ENCODE data around the gene FAM20C. TPM values are rescaled to one million over a fixed set of nuclear protein-coding genes. Genes with fewer than 3 reads are reported as not detected.
"Not testable (repeated sequence)": the region's sequence is repeated elsewhere in the genome, so short reads cannot be mapped to it uniquely, and the experiment has no call there.

Gene FAM20C
- total RNA-seq, 2 experiments from 2014 or later = 0.45 to 0.80 TPM

- H3K4me3 Mint-ChIP-seq = no peak overlapping the region
- DNase-seq = no peak
- ChIA-PET POLR2A (no interaction called here), CTCF (no interaction called here)
- intact Hi-C loops (cut with micrococcal nuclease) = no loop called here
- no peaks in the 10 kb centered on the region for H3K4me1 Mint-ChIP-seq (ENCODE audit: low read depth)
- H3K27me3 Mint-ChIP-seq = peaks cover 21% of the 10 kb centered on the region
- no peaks in the 10 kb centered on the region for H3K9me3 Mint-ChIP-seq
- H3K36me3 Mint-ChIP-seq = no peaks in the 10 kb centered on the region
- no peak overlapping the region for H3K27ac Mint-ChIP-seq
These were observed 103.1 kb downstream of the FAM20C start for GRCh38 chr7:295155-296154.

GRCh38 chr7:296373-296945 is 104.1 kb downstream of the FAM20C start:
- H3K36me3 Mint-ChIP-seq = no peaks in the 10 kb centered on the region
- H3K4me3 Mint-ChIP-seq = no peak overlapping the region
- H3K27me3 Mint-ChIP-seq = peaks cover 18% of the 10 kb centered on the region
- H3K4me1 Mint-ChIP-seq (ENCODE audit: low read depth) = no peaks in the 10 kb centered on the region
- no peak for DNase-seq
- CTCF ChIA-PET = no interaction called here
- POLR2A ChIA-PET = no interaction called here
- H3K9me3 Mint-ChIP-seq = no peaks in the 10 kb centered on the region
- H3K27ac Mint-ChIP-seq = no peak overlapping the region
- intact Hi-C loops (cut with micrococcal nuclease) = no loop called here

GRCh38 chr7:297141-297540 is 104.8 kb downstream of the FAM20C start:
- H3K4me3 Mint-ChIP-seq; CTCF ChIA-PET; POLR2A ChIA-PET; DNase-seq; intact Hi-C loops (cut with micrococcal nuclease); H3K27ac Mint-ChIP-seq; H3K36me3 Mint-ChIP-seq; H3K4me1 Mint-ChIP-seq (ENCODE audit: low read depth); H3K9me3 Mint-ChIP-seq: not testable (repeated sequence)
- H3K27me3 Mint-ChIP-seq = peaks cover 11% of the 10 kb centered on the region

DNA sequence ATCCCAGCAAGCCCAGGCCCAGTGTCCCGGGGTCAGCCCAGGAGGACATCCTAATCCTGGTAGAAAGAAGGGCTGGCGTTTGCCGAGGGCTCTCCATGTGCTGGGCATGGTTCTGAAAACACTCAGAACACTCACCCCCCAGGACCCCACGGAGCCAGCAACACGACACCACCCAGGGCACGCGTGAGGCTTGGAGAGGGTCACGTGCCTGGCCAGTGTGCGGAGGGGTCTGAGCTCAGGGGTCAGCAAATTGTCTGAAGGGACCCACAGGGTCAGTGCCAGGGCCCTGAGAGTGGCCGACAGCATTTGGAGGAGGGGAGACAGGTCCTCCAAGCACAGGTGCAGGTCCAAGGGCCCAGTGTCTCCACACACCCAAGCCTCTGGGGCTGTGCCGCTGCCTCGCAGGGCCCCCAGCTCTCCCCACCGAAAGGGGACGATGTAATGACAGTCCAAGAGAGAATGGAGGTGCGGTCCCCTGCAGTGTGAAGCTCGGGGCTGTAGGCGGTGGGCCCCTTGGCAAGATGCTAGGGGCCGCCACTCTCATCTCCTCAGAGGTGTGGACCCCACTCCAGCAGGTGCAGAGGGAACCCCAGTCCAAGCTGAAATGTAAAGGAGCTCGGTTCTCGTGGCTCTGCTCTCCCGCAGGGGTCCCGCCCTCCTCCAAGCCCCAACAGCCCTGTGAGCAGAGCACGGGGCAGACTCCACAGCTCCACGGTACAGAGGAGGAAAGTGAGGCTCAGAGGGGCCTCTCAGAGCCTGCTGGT is 105.4 kb downstream of the FAM20C start:
- no peak overlapping the region for H3K27ac Mint-ChIP-seq
- no peaks in the 10 kb centered on the region for H3K36me3 Mint-ChIP-seq
- peaks cover 10% of the 10 kb centered on the region for H3K27me3 Mint-ChIP-seq
- POLR2A ChIA-PET = no interaction called here
- CTCF ChIA-PET = no interaction called here
- intact Hi-C loops (cut with micrococcal nuclease) = no loop called here
- H3K9me3 Mint-ChIP-seq = no peaks in the 10 kb centered on the region
- no peaks in the 10 kb centered on the region for H3K4me1 Mint-ChIP-seq (ENCODE audit: low read depth)
- no peak for DNase-seq
- no peak overlapping the region for H3K4me3 Mint-ChIP-seq

GRCh38 chr7:298375-298702 is 106.0 kb downstream of the FAM20C start:
- Mint-ChIP-seq H3K4me3 (no peak overlapping the region), H3K36me3 (no peaks in the 10 kb centered on the region), H3K9me3 (no peaks in the 10 kb centered on the region), H3K27me3 (peaks cover 6% of the 10 kb centered on the region), H3K27ac (no peak overlapping the region), H3K4me1 (ENCODE audit: low read depth) (no peaks in the 10 kb centered on the region)
- intact Hi-C loops (cut with micrococcal nuclease) = no loop called here
- CTCF ChIA-PET = no interaction called here
- DNase-seq = no peak
- POLR2A ChIA-PET = no interaction called here

DNA sequence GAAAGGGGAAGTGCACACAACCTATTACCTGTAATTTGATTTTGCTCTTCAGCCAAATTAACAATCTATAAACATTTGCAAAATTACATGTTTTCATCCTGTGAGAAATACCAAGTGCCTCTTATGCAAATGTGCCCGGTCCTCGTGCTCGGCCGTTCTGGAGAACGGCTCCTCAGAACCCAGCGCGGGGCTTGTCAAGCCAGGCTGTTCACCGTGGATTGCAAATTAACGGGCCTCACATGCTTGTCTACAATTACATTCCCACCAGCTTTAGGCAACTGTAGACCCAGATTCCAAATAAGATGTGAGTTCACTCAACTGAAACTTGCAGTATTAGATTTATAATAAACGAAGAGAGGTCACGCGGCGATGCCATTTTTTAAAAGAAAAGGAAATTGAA is 106.4 kb downstream of the FAM20C start:
- intact Hi-C loops (cut with micrococcal nuclease) = no loop called here
- no peak for DNase-seq

DNA sequence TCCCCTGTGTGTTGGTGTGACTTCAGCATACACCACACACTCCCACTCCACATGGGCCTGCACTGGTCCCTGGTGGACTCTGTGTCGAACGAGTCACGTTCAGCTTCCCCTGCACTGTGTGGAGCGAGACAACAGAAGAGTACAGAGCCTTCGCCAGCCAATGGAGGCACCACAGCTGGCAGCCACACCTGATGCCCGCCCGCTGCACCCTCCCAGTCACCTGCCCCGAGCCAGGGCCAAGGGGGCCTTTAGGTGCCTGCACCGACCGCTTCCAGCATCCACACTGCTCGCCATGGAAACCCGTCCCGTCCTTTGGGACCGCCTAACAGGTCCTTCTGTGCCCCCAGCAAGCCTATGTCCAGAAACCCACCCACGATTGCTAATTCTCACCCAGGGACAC is 106.8 kb downstream of the FAM20C start:
- CTCF ChIA-PET = no interaction called here
- H3K4me3 Mint-ChIP-seq = no peak overlapping the region
- POLR2A ChIA-PET = no interaction called here
- H3K27me3 Mint-ChIP-seq = peaks cover 6% of the 10 kb centered on the region
- no peak for DNase-seq
- no peaks in the 10 kb centered on the region for H3K4me1 Mint-ChIP-seq (ENCODE audit: low read depth)
- intact Hi-C loops (cut with micrococcal nuclease) = no loop called here
- no peaks in the 10 kb centered on the region for H3K9me3 Mint-ChIP-seq
- no peak overlapping the region for H3K27ac Mint-ChIP-seq
- no peaks in the 10 kb centered on the region for H3K36me3 Mint-ChIP-seq

More for the DNA sequence above, 106.4 kb downstream of the FAM20C start:
- ChIA-PET POLR2A (no interaction called here), CTCF (no interaction called here)
- no peak overlapping the region for H3K4me3 Mint-ChIP-seq
- H3K27ac Mint-ChIP-seq = no peak overlapping the region
- peaks cover 6% of the 10 kb centered on the region for H3K27me3 Mint-ChIP-seq
- H3K4me1 Mint-ChIP-seq (ENCODE audit: low read depth) = no peaks in the 10 kb centered on the region
- no peaks in the 10 kb centered on the region for H3K9me3 Mint-ChIP-seq
- H3K36me3 Mint-ChIP-seq = no peaks in the 10 kb centered on the region

DNA sequence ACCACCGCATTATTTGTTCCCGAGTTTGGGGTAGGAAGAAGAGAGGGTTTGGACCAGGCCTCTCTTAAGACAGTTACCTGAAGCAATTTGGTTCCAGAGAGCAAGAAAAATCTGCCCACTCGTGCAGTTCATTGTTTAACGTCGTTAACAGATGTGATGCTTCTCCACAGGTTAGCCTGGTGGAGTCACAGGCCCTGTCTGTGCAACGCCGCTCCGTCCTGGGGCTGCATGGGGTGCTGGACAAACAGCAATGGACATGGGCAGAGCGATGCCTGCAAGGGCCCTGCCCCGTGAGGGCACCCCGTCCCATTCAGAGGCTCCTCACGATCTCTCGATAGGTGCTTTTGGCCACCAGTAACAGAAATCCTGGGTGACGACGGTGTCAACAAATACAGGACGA is 107.3 kb downstream of the FAM20C start:
- no peak for DNase-seq
- CTCF ChIA-PET = no interaction called here
- Mint-ChIP-seq H3K9me3 (peaks cover 2% of the 10 kb centered on the region), H3K27ac (no peak overlapping the region), H3K27me3 (peaks cover 3% of the 10 kb centered on the region), H3K4me1 (ENCODE audit: low read depth) (no peaks in the 10 kb centered on the region), H3K36me3 (no peaks in the 10 kb centered on the region), H3K4me3 (no peak overlapping the region)
- intact Hi-C loops (cut with micrococcal nuclease) = no loop called here
- POLR2A ChIA-PET = no interaction called here

DNA sequence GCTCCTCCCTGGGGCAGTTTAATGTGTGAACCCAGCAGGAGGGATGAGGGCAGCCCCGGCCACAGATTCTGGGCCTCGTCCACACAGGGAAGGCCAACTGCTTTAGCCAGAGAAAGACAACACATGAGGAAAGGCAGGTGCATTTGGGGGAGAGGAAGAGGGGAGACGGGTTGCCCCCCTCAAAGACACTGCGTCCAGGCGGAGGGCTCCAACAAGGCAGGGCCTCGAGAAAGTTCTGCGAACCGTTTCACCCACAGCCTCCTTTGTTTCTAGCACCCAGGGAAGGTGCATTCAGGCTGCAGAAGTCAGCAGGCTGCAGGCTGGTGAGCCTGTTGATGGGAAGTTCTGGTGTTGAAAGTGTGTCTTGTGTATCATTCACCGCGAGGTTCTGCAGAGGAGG is 107.7 kb downstream of the FAM20C start:
- POLR2A ChIA-PET = no interaction called here
- Mint-ChIP-seq H3K4me1 (ENCODE audit: low read depth) (no peaks in the 10 kb centered on the region), H3K4me3 (no peak overlapping the region), H3K36me3 (no peaks in the 10 kb centered on the region), H3K9me3 (peaks cover 3% of the 10 kb centered on the region), H3K27me3 (no peaks in the 10 kb centered on the region), H3K27ac (no peak overlapping the region)
- intact Hi-C loops (cut with micrococcal nuclease) = no loop called here
- DNase-seq = no peak
- CTCF ChIA-PET = no interaction called here

- POLR2A ChIA-PET = no interaction called here
- H3K4me1 Mint-ChIP-seq (ENCODE audit: low read depth) = no peaks in the 10 kb centered on the region
- DNase-seq = no peak
- H3K27ac Mint-ChIP-seq = no peak overlapping the region
- CTCF ChIA-PET = no interaction called here
- peaks cover 3% of the 10 kb centered on the region for H3K9me3 Mint-ChIP-seq
- no peak overlapping the region for H3K4me3 Mint-ChIP-seq
- H3K36me3 Mint-ChIP-seq = no peaks in the 10 kb centered on the region
- intact Hi-C loops (cut with micrococcal nuclease) = no loop called here
- H3K27me3 Mint-ChIP-seq = no peaks in the 10 kb centered on the region
These were observed 108.3 kb downstream of the FAM20C start for GRCh38 chr7:300546-301290.

- Mint-ChIP-seq H3K27me3 (no peaks in the 10 kb centered on the region), H3K9me3 (peaks cover 3% of the 10 kb centered on the region), H3K4me1 (ENCODE audit: low read depth) (no peaks in the 10 kb centered on the region), H3K27ac (no peak overlapping the region), H3K36me3 (no peaks in the 10 kb centered on the region), H3K4me3 (no peak overlapping the region)
- CTCF ChIA-PET = no interaction called here
- DNase-seq = no peak
- intact Hi-C loops (cut with micrococcal nuclease) = no loop called here
- POLR2A ChIA-PET = no interaction called here
These were observed 109.1 kb downstream of the FAM20C start for GRCh38 chr7:301291-302053.

All from activated CD4-positive, alpha-beta memory T cell treated with anti-CD3 and anti-CD28 coated beads for 36 hours (primary cell).